ENCODE data around the gene CYB561D1.

The CYB561D1 gene

DNA sequence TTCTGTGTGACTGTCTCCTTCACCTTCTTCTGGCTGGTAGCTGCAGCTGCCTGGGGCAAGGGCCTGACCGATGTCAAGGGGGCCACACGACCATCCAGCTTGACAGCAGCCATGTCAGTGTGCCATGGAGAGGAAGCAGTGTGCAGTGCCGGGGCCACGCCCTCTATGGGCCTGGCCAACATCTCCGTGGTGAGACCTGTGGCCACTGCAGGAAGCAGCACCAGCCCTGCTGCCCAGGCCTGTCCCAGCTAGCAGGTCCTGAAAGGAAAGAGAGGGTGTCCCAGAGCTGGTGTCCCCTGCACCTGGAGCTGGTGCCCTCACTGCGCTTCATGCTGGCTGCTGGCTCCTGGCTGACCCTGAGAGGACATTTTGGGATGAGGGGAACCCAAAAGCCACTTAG is 16.1 kb upstream of the CYB561D1 start:
- H3K36me3 ChIP-seq (ENCODE audit: control insufficient read depth, low read length), result no peaks in the 10 kb centered on the region
- H3K4me1 ChIP-seq (ENCODE audit: control insufficient read depth, low read length), result peaks cover under 1% of the 10 kb centered on the region
- no peaks in the 10 kb centered on the region for H3F3A ChIP-seq (ENCODE audit: control insufficient read depth, insufficient read depth)
- H3K4me2 ChIP-seq (ENCODE audit: low read length), result no peak overlapping the region
- TF ChIP-seq CTCF (IDR thresholded peaks at IDR 0.05; ENCODE audit: low read depth, low read length, poor library complexity, severe bottlenecking), result no peak
- H3K9me2 ChIP-seq (replicated peaks; ENCODE audit: control insufficient read depth, low read length), result no peaks in the 10 kb centered on the region
- no peak overlapping the region for H3K27ac ChIP-seq (ENCODE audit: low read depth, low read length)
- H3K79me2 ChIP-seq (ENCODE audit: control insufficient read depth, low read length), result no peaks in the 10 kb centered on the region
- no peaks in the 10 kb centered on the region for H3K9me3 ChIP-seq (ENCODE audit: control insufficient read depth, insufficient read depth, low read length)
- no peak overlapping the region for H3K4me3 ChIP-seq (ENCODE audit: low read length)
- H3K27me3 ChIP-seq (ENCODE audit: control insufficient read depth, low read length), result peaks cover 37% of the 10 kb centered on the region
- no peaks in the 10 kb centered on the region for H4K20me1 ChIP-seq (ENCODE audit: control insufficient read depth, insufficient read depth, low read depth, low read length)

DNA sequence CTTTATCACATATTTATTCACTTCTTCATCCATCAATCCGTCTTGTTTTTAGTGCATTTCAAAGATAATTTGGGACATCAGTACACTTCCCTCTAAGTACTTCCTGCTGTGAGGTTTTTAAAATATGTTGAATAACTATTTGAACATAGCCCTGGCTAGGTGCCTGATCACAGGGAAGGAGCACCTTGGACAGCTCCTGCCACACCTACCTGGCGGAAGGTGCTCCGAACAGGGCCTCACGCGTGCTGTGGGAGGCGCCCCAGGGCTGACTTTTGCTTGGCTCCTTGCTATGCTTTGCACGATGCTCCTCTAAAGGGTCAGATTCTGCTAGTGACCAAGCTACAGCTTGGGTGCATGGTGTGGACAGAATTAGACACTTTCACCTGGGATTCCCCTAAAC is 15.1 kb upstream of the CYB561D1 start:
- Histone ChIP-seq H3K36me3 (ENCODE audit: control insufficient read depth, low read length) (no peaks in the 10 kb centered on the region), H3K79me2 (ENCODE audit: control insufficient read depth, low read length) (no peaks in the 10 kb centered on the region), H3K27me3 (ENCODE audit: control insufficient read depth, low read length) (peaks cover 36% of the 10 kb centered on the region), H3K9me3 (ENCODE audit: control insufficient read depth, insufficient read depth, low read length) (no peaks in the 10 kb centered on the region), H4K20me1 (ENCODE audit: control insufficient read depth, insufficient read depth, low read depth, low read length) (no peaks in the 10 kb centered on the region), H3F3A (ENCODE audit: control insufficient read depth, insufficient read depth) (no peaks in the 10 kb centered on the region), H3K9me2 (replicated peaks; ENCODE audit: control insufficient read depth, low read length) (no peaks in the 10 kb centered on the region), H3K4me1 (ENCODE audit: control insufficient read depth, low read length) (peaks cover 7% of the 10 kb centered on the region), H3K4me2 (ENCODE audit: low read length) (no peak overlapping the region), H3K27ac (ENCODE audit: low read depth, low read length) (no peak overlapping the region), H3K4me3 (ENCODE audit: low read length) (no peak overlapping the region)
- TF ChIP-seq CTCF (IDR thresholded peaks at IDR 0.05; ENCODE audit: low read depth, low read length, poor library complexity, severe bottlenecking), result no peak

DNA sequence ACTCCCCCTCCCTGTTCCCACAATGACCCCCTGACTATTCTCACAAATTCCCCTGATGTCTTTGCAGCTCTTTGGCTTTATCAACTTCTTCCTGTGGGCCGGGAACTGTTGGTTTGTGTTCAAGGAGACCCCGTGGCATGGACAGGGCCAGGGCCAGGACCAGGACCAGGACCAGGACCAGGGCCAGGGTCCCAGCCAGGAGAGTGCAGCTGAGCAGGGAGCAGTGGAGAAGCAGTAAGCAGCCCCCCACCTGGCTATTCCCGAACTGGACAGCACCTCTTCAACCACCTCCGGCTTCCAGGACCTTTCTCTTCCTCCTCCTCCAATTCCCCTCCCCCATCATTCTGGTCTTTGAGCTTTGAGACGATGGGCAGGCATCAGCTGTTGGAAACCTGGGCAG is 14.6 kb upstream of the CYB561D1 start:
- Histone ChIP-seq H3K9me2 (replicated peaks; ENCODE audit: control insufficient read depth, low read length) (no peaks in the 10 kb centered on the region), H3K36me3 (ENCODE audit: control insufficient read depth, low read length) (no peaks in the 10 kb centered on the region)
- TF ChIP-seq EZH2phosphoT487 (IDR thresholded peaks at IDR 0.05; ENCODE audit: borderline replicate concordance, low read length) (no peak), CTCF (IDR thresholded peaks at IDR 0.05; ENCODE audit: low read depth, low read length, poor library complexity, severe bottlenecking) (no peak)

DNA sequence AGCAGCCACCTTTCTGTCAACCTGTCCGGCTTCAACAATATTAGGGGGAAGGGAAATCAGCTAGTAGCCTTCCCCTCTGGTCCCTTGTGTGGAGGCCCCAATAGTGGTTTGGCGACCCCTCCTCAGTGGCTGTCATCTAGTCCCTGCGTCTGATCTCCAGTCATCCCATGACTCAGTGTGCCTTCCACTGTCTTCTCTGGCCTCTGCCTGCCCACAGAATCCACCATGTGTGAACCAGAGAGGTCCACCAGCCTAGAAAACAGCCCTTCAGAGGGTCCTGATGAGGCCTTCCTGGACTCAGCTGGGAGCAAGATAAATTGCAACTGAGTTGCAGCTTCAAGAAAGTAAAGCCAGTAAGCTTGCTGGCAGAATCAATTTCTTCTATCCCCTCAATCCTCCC is 14.0 kb upstream of the CYB561D1 start:
- H3K27ac ChIP-seq (ENCODE audit: low read depth, low read length), result no peak overlapping the region
- H3K9me2 ChIP-seq (replicated peaks; ENCODE audit: control insufficient read depth, low read length), result no peaks in the 10 kb centered on the region
- H3F3A ChIP-seq (ENCODE audit: control insufficient read depth, insufficient read depth), result no peaks in the 10 kb centered on the region
- no peak overlapping the region for H3K4me2 ChIP-seq (ENCODE audit: low read length)
- H3K9me3 ChIP-seq (ENCODE audit: control insufficient read depth, insufficient read depth, low read length), result no peaks in the 10 kb centered on the region
- no peaks in the 10 kb centered on the region for H3K36me3 ChIP-seq (ENCODE audit: control insufficient read depth, low read length)
- peaks cover 8% of the 10 kb centered on the region for H3K79me2 ChIP-seq (ENCODE audit: control insufficient read depth, low read length)
- H4K20me1 ChIP-seq (ENCODE audit: control insufficient read depth, insufficient read depth, low read depth, low read length), result no peaks in the 10 kb centered on the region
- H3K27me3 ChIP-seq (ENCODE audit: control insufficient read depth, low read length), result peaks cover 36% of the 10 kb centered on the region
- H3K4me1 ChIP-seq (ENCODE audit: control insufficient read depth, low read length), result peaks cover 14% of the 10 kb centered on the region
- H3K4me3 ChIP-seq (ENCODE audit: low read length), result no peak overlapping the region
- TF ChIP-seq CTCF (IDR thresholded peaks at IDR 0.05; ENCODE audit: low read depth, low read length, poor library complexity, severe bottlenecking), result no peak
- TF ChIP-seq EZH2phosphoT487 (IDR thresholded peaks at IDR 0.05; ENCODE audit: borderline replicate concordance, low read length), result no peak

More for the DNA sequence above, 14.6 kb upstream of the CYB561D1 start:
- Histone ChIP-seq H3K27ac (ENCODE audit: low read depth, low read length) (no peak overlapping the region), H3K79me2 (ENCODE audit: control insufficient read depth, low read length) (peaks cover 2% of the 10 kb centered on the region), H3K4me1 (ENCODE audit: control insufficient read depth, low read length) (peaks cover 8% of the 10 kb centered on the region), H3K9me3 (ENCODE audit: control insufficient read depth, insufficient read depth, low read length) (no peaks in the 10 kb centered on the region), H4K20me1 (ENCODE audit: control insufficient read depth, insufficient read depth, low read depth, low read length) (no peaks in the 10 kb centered on the region), H3K27me3 (ENCODE audit: control insufficient read depth, low read length) (peaks cover 36% of the 10 kb centered on the region), H3K4me3 (ENCODE audit: low read length) (no peak overlapping the region), H3F3A (ENCODE audit: control insufficient read depth, insufficient read depth) (no peaks in the 10 kb centered on the region), H3K4me2 (ENCODE audit: low read length) (no peak overlapping the region)

Measured in DOHH2 (cell line).